Activated T-helper 2 cell treated with anti-CD3 and anti-CD28 coated beads, Interferon-gamma antibody, Interleukin-2, Interleukin-4, amounts not matched to agents 10 μg/mL and 5 μg/mL and 100 μg/mL, durations not matched to agents 14 hours and 24 hours and 36 hours (primary cell): ENCODE data around the gene CDH22. TPM values are rescaled to one million over a fixed set of nuclear protein-coding genes. Genes with fewer than 3 reads are reported as not detected.

ENCODE experiments used
- DNase-seq: peaks from one replicate; pipeline ENCODE4 v3.0.0; 2021; ENCODE audit warnings: low spot score
- H3K27ac Mint-ChIP-seq: one replicate; pipeline ENCODE4 v1.8.0; 2021; ENCODE audit warnings: mixed read lengths
- H3K27me3 Mint-ChIP-seq: one replicate; pipeline ENCODE4 v1.8.0; 2021; ENCODE audit warnings: low read depth, mixed read lengths
- H3K36me3 Mint-ChIP-seq: one replicate; pipeline ENCODE4 v1.8.0; 2021; ENCODE audit warnings: low read depth, mixed read lengths
- H3K4me1 Mint-ChIP-seq: one replicate; pipeline ENCODE4 v1.8.0; 2021; ENCODE audit warnings: low read depth, mixed read lengths
- H3K4me3 Mint-ChIP-seq: one replicate; pipeline ENCODE4 v1.8.0; 2021; ENCODE audit warnings: low read depth, mild to moderate bottlenecking, moderate library complexity, mixed read lengths
- H3K9me3 Mint-ChIP-seq: one replicate; pipeline ENCODE4 v1.8.0; 2021; ENCODE audit warnings: mixed read lengths
- intact Hi-C: fragments of 100-400 bp; cut with micrococcal nuclease; formaldehyde crosslinking; loops from one replicate; pipeline ENCODE4 v1.15.1; 2023
- total RNA-seq: library from RNA; stranded (reverse); gene quantifications from 2 replicates; pipeline ENCODE4 v1.2.3, GENCODE V29; 2022

The CDH22 gene
- total RNA-seq, 1 donor from 2014 or later, result not detected

GRCh38 chr20:46154305-46154704 is 154.0 kb downstream of the CDH22 start:
- no peak for DNase-seq
- no peaks in the 10 kb centered on the region for H3K9me3 Mint-ChIP-seq
- H3K36me3 Mint-ChIP-seq, result no peaks in the 10 kb centered on the region
- peaks cover 5% of the 10 kb centered on the region for H3K27me3 Mint-ChIP-seq
- H3K27ac Mint-ChIP-seq, result no peak overlapping the region
- no peaks in the 10 kb centered on the region for H3K4me1 Mint-ChIP-seq
- no peak overlapping the region for H3K4me3 Mint-ChIP-seq
- intact Hi-C loops, result no loop called here

GRCh38 chr20:46152824-46153586 is 155.3 kb downstream of the CDH22 start:
- intact Hi-C loops, result no loop called here
- Mint-ChIP-seq H3K9me3 (no peaks in the 10 kb centered on the region), H3K27me3 (peaks cover 3% of the 10 kb centered on the region), H3K36me3 (no peaks in the 10 kb centered on the region), H3K4me3 (no peak overlapping the region), H3K27ac (no peak overlapping the region), H3K4me1 (no peaks in the 10 kb centered on the region)
- DNase-seq, result no peak

- H3K9me3 Mint-ChIP-seq, result no peaks in the 10 kb centered on the region
- H3K4me1 Mint-ChIP-seq, result no peaks in the 10 kb centered on the region
- H3K27me3 Mint-ChIP-seq, result peaks cover 3% of the 10 kb centered on the region
- intact Hi-C loops, result no loop called here
- DNase-seq, result no peak
- H3K36me3 Mint-ChIP-seq, result no peaks in the 10 kb centered on the region
- no peak overlapping the region for H3K4me3 Mint-ChIP-seq
- no peak overlapping the region for H3K27ac Mint-ChIP-seq
These were observed 156.4 kb downstream of the CDH22 start for GRCh38 chr20:46151936-46152335.

GRCh38 chr20:46150943-46151342 is 157.4 kb downstream of the CDH22 start:
- Mint-ChIP-seq H3K9me3 (no peaks in the 10 kb centered on the region), H3K4me3 (no peak overlapping the region), H3K27me3 (peaks cover 3% of the 10 kb centered on the region), H3K36me3 (no peaks in the 10 kb centered on the region), H3K27ac (no peak overlapping the region), H3K4me1 (no peaks in the 10 kb centered on the region)
- intact Hi-C loops, result no loop called here
- no peak for DNase-seq

- Mint-ChIP-seq H3K9me3 (no peaks in the 10 kb centered on the region), H3K4me1 (no peaks in the 10 kb centered on the region), H3K4me3 (no peak overlapping the region), H3K36me3 (no peaks in the 10 kb centered on the region), H3K27ac (no peak overlapping the region), H3K27me3 (peaks cover under 1% of the 10 kb centered on the region)
- DNase-seq, result no peak
- intact Hi-C loops, result no loop called here
These were observed 159.7 kb downstream of the CDH22 start for GRCh38 chr20:46148313-46149208.

GRCh38 chr20:46145713-46146112 is 162.6 kb downstream of the CDH22 start:
- no peak for DNase-seq
- intact Hi-C loops, result no loop called here
- no peak overlapping the region for H3K27ac Mint-ChIP-seq
- peaks cover 14% of the 10 kb centered on the region for H3K27me3 Mint-ChIP-seq
- no peaks in the 10 kb centered on the region for H3K4me1 Mint-ChIP-seq
- no peaks in the 10 kb centered on the region for H3K36me3 Mint-ChIP-seq
- H3K9me3 Mint-ChIP-seq, result no peaks in the 10 kb centered on the region
- no peak overlapping the region for H3K4me3 Mint-ChIP-seq

- intact Hi-C loops, result no loop called here
- H3K27ac Mint-ChIP-seq, result no peak overlapping the region
- no peak for DNase-seq
- no peaks in the 10 kb centered on the region for H3K36me3 Mint-ChIP-seq
- peaks cover 14% of the 10 kb centered on the region for H3K27me3 Mint-ChIP-seq
- no peaks in the 10 kb centered on the region for H3K9me3 Mint-ChIP-seq
- no peaks in the 10 kb centered on the region for H3K4me1 Mint-ChIP-seq
- H3K4me3 Mint-ChIP-seq, result no peak overlapping the region
These were observed 163.8 kb downstream of the CDH22 start for GRCh38 chr20:46144432-46145025.

GRCh38 chr20:46142124-46142523 is 166.2 kb downstream of the CDH22 start:
- no peak overlapping the region for H3K27ac Mint-ChIP-seq
- H3K4me1 Mint-ChIP-seq, result no peaks in the 10 kb centered on the region
- no peaks in the 10 kb centered on the region for H3K9me3 Mint-ChIP-seq
- no peak for DNase-seq
- intact Hi-C loops, result no loop called here
- H3K27me3 Mint-ChIP-seq, result peaks cover 14% of the 10 kb centered on the region
- H3K4me3 Mint-ChIP-seq, result no peak overlapping the region
- no peaks in the 10 kb centered on the region for H3K36me3 Mint-ChIP-seq

GRCh38 chr20:46139908-46140482 is 168.3 kb downstream of the CDH22 start:
- H3K4me3 Mint-ChIP-seq, result no peak overlapping the region
- H3K9me3 Mint-ChIP-seq, result no peaks in the 10 kb centered on the region
- no peak for DNase-seq
- no peaks in the 10 kb centered on the region for H3K36me3 Mint-ChIP-seq
- peaks cover 14% of the 10 kb centered on the region for H3K27me3 Mint-ChIP-seq
- no peaks in the 10 kb centered on the region for H3K4me1 Mint-ChIP-seq
- no peak overlapping the region for H3K27ac Mint-ChIP-seq
- intact Hi-C loops, result no loop called here

GRCh38 chr20:46139266-46139889 is 168.9 kb downstream of the CDH22 start:
- Mint-ChIP-seq H3K4me3 (no peak overlapping the region), H3K27ac (no peak overlapping the region), H3K36me3 (no peaks in the 10 kb centered on the region), H3K4me1 (no peaks in the 10 kb centered on the region), H3K27me3 (peaks cover 16% of the 10 kb centered on the region), H3K9me3 (no peaks in the 10 kb centered on the region)
- DNase-seq, result no peak
- intact Hi-C loops, result no loop called here

- DNase-seq, result no peak
- Mint-ChIP-seq H3K4me1 (peaks cover under 1% of the 10 kb centered on the region), H3K9me3 (no peaks in the 10 kb centered on the region), H3K27me3 (peaks cover 13% of the 10 kb centered on the region), H3K27ac (no peak overlapping the region), H3K4me3 (no peak overlapping the region), H3K36me3 (no peaks in the 10 kb centered on the region)
- intact Hi-C loops, result no loop called here
These were observed 170.5 kb downstream of the CDH22 start for GRCh38 chr20:46137816-46138215.

GRCh38 chr20:46135856-46136633 is 172.3 kb downstream of the CDH22 start:
- Mint-ChIP-seq H3K27ac (no peak overlapping the region), H3K9me3 (no peaks in the 10 kb centered on the region), H3K36me3 (no peaks in the 10 kb centered on the region), H3K4me1 (peaks cover 2% of the 10 kb centered on the region), H3K4me3 (no peak overlapping the region), H3K27me3 (peaks cover 10% of the 10 kb centered on the region)
- no peak for DNase-seq
- intact Hi-C loops, result no loop called here
